ENCODE measurements around the gene KRTAP2-4.
"Not testable (repeated sequence)": the region's sequence is repeated elsewhere in the genome, so short reads cannot be mapped to it uniquely, and the experiment has no call there.

- TF ChIP-seq CTCF (conservative IDR thresholded peaks at IDR 0.05 in 1 of 2, IDR thresholded peaks at IDR 0.05 in 1 of 2; ENCODE audit: extremely low read depth in 1 of 2, insufficient read depth in 1 of 2, low read depth in 1 of 2, low read length in 2 of 2); EZH2 (IDR thresholded peaks at IDR 0.05; ENCODE audit: borderline replicate concordance, low read length): not testable (repeated sequence)
These were observed 18.8 kb downstream of the KRTAP2-4 start, which contains the start of gene KRTAP2-1 for GRCh38 chr17:41046735-41047465.

All from mammary epithelial cell (primary cell).